AG04450 (cell line): ENCODE results near the gene ICE2. TPM values are rescaled to one million over a fixed set of nuclear protein-coding genes. Genes with fewer than 3 reads are reported as not detected.
"Not testable (repeated sequence)": the region's sequence is repeated elsewhere in the genome, so short reads cannot be mapped to it uniquely, and the experiment has no call there.

Source experiments
- CTCF ChIA-PET: fragments of 300-600, 350-600 bp; formaldehyde crosslinking; extraction: SDS; loops from one replicate; lab custom pipeline; 2022; ENCODE audit warnings: antibody characterized with exemption, inconsistent platforms; lab: Charles Lee
- POLR2A ChIA-PET: fragments of 350-600 bp; formaldehyde crosslinking; extraction: SDS; loops from one replicate; lab custom pipeline; 2021; ENCODE audit warnings: antibody characterized with exemption, inconsistent platforms; lab: Yijun Ruan, JAX
- DNase-seq: peaks from one replicate; pipeline ENCODE4 v3.0.0-alpha.2; 2011; ENCODE audit warnings: low read depth, low spot score
- H3K27ac ChIP-seq: one replicate; pipeline ENCODE4 v1.5.1; 2012; ENCODE audit warnings: low read depth, low read length, control low read depth
- H3K27me3 ChIP-seq: one replicate; pipeline ENCODE4 v1.6.0; 2012; ENCODE audit warnings: low read length; ENCODE audit not compliant: control insufficient read depth, insufficient read depth
- H3K4me3 ChIP-seq: 2 replicates; pipeline ENCODE4 v1.5.1; 2011; ENCODE audit warnings: mild to moderate bottlenecking, low read depth, low read length, control low read depth
- H3K9me3 ChIP-seq: 2 replicates; pipeline ENCODE4 v1.5.1; 2012; ENCODE audit warnings: low read length; ENCODE audit not compliant: control insufficient read depth, insufficient read depth
- polyA plus RNA-seq: library from polyadenylated mRNA; depleted of rRNA; stranded (reverse); fragments of >200 nt; gene quantifications from 2 replicates; pipeline ENCODE4 v1.2.3, GENCODE V29; 2011
- TF ChIP-seq, protein P1 (sequence below): IDR thresholded peaks from 2 replicates; pipeline ENCODE4 v1.5.1; 2011; ENCODE audit warnings: low read depth, low read length, control low read depth, inconsistent platforms

ICE2 gene
- polyA plus RNA-seq, 1 experiment, result 29.3 TPM

DNA sequence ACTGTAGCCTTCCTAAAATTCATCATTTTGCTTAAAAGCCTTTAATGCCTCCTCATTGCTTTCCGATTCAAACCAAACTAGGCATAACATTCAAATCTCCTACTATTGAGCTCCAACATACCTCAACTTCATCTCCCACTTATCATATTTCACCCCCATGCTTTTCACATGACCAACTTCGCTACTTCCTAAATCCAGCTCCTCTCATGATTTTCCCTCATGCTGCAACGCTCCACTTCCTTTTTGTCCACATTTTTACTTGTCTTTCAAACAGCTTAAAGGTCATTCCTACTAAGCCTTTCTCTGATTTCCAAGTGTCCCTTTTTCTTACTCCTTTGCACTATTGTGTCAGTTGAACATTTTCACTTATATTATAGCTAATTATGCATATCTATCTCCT is 60.8 kb downstream of the ICE2 start:
- DNase-seq, result no peak
- TF ChIP-seq, protein P1, sequence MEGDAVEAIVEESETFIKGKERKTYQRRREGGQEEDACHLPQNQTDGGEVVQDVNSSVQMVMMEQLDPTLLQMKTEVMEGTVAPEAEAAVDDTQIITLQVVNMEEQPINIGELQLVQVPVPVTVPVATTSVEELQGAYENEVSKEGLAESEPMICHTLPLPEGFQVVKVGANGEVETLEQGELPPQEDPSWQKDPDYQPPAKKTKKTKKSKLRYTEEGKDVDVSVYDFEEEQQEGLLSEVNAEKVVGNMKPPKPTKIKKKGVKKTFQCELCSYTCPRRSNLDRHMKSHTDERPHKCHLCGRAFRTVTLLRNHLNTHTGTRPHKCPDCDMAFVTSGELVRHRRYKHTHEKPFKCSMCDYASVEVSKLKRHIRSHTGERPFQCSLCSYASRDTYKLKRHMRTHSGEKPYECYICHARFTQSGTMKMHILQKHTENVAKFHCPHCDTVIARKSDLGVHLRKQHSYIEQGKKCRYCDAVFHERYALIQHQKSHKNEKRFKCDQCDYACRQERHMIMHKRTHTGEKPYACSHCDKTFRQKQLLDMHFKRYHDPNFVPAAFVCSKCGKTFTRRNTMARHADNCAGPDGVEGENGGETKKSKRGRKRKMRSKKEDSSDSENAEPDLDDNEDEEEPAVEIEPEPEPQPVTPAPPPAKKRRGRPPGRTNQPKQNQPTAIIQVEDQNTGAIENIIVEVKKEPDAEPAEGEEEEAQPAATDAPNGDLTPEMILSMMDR, result no peak
- Histone ChIP-seq H3K9me3 (no peaks in the 10 kb centered on the region), H3K27me3 (no peaks in the 10 kb centered on the region), H3K4me3 (no peak overlapping the region), H3K27ac (no peak overlapping the region)
- ChIA-PET CTCF (interaction anchor here (1.0 kb wide), 1 partner anchor 91 kb away, joined by 3 read pairs; no protein-coding TSS in a partner anchor), POLR2A (no interaction called here)

DNA sequence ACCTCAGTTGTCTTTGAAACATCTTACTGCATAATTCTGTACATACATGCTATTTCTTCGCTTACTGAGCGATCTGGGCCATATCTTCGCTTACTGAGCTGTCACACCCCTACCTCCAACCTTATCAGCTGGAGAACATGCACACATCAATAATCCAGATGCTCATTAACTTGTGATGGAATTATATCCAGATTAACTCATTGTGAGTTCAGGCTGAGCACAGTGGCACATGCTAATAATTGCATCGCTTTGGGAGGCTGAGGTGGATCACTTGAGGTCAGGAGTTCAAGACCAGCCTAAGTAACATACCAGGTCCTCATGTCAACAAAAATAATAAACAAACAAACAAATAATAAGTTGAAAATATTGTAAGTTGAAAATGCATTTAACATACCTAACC is 61.8 kb downstream of the ICE2 start:
- DNase-seq, result no peak
- POLR2A ChIA-PET, result no interaction called here
- TF ChIP-seq, protein P1, result no peak
- no peaks in the 10 kb centered on the region for H3K27me3 ChIP-seq
- no peak overlapping the region for H3K27ac ChIP-seq
- CTCF ChIA-PET, result no interaction called here
- no peak overlapping the region for H3K4me3 ChIP-seq
- H3K9me3 ChIP-seq, result no peaks in the 10 kb centered on the region

DNA sequence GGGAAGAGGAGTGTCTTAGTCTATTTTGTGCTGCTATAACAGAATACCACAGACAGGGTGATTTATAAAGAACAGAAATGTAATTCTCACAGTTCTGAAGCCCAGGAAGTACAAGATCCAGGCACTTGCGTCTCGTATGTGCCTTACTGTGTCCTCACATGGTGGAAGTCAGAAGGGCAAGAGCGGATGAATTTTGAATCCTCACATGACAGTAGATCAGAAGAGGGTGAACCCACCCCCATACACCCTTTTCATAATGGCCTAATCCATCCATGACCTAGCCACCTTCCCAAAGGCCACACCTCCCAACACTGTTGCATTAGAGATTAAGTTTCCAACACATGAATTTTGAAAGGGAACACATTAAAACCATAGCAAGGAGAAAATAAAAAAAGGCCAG is 62.5 kb downstream of the ICE2 start:
- TF ChIP-seq, protein P1, result no peak
- H3K9me3 ChIP-seq, result no peaks in the 10 kb centered on the region
- no peaks in the 10 kb centered on the region for H3K27me3 ChIP-seq
- no peak for DNase-seq
- no peak overlapping the region for H3K4me3 ChIP-seq
- CTCF ChIA-PET, result no interaction called here
- no peak overlapping the region for H3K27ac ChIP-seq
- POLR2A ChIA-PET, result no interaction called here

DNA sequence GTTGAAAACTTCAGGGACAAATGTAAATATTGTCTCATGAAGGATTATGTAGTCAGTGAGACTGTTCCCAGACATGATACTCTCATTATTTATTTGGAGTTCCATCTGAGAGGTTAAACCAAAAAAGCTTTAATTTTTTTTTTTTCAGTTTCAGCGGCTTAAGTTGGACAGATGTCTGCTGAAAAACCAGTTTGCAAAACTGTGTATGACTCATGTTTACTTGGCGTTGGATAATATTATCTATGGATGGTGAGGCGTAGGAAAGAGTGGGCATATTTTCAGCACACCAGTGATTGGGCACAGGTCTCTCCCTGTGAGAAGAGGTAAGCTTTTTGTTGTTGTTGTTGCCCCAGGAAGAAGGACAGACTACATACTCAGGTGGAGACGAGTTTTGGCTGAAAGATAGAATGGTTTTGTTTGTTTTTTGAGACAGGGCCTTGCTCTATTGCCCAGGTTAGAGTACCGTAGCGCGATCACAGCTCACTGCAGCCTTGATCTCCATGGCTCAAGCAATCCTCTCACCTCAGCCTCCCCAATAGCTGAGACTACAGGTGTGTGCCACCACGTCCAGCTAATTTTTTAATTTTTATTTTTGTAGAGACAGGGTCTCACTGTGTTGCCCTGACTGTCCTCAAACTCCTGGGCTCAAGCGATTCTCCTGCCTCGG is 64.8 kb downstream of the ICE2 start:
- Histone ChIP-seq H3K4me3 (no peak overlapping the region), H3K9me3 (no peaks in the 10 kb centered on the region), H3K27me3 (no peaks in the 10 kb centered on the region), H3K27ac (no peak overlapping the region)
- TF ChIP-seq, protein P1, result no peak
- no peak for DNase-seq
- ChIA-PET CTCF (no interaction called here), POLR2A (interaction anchor here (1.1 to 1.2 kb wide), 2 partner anchors 12 to 16 kb away, joined by 3 to 5 read pairs; partner anchors contain the start of gene ANXA2)

DNA sequence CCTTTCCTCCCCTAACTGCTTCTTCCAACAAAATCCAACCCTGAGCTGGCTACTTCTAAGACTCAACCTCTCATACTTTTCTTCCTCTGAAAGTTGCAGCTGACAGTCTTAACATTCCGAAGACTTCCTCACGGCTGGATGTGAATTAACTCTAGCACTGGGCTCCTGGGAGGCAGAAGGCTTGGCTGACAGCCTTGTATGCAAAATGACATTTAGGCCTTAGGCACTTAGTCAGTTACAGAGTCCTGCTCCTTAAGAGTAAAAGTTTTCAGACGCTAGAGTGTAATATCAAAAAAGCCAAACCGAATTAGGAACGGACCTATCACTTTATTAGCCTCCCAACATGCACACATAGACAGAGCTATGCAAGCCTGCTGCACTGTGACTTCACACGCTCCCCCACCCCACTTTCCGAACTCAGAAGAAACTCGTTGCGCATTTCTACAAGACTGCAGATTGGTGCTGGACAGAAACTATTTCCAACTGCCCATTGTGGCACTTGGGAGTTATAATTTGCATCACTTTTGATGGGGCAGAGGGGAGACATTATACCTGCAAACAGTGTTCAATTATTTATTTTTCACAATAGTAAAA is 65.6 kb downstream of the ICE2 start:
- ChIA-PET CTCF (no interaction called here), POLR2A (interaction anchor here (1.1 kb wide), 1 partner anchor 11 kb away, joined by 3 read pairs; no protein-coding TSS in a partner anchor)
- H3K27me3 ChIP-seq, result no peaks in the 10 kb centered on the region
- no peak for DNase-seq
- no peak overlapping the region for H3K4me3 ChIP-seq
- no peaks in the 10 kb centered on the region for H3K9me3 ChIP-seq
- TF ChIP-seq, protein P1, result no peak
- no peak overlapping the region for H3K27ac ChIP-seq

DNA sequence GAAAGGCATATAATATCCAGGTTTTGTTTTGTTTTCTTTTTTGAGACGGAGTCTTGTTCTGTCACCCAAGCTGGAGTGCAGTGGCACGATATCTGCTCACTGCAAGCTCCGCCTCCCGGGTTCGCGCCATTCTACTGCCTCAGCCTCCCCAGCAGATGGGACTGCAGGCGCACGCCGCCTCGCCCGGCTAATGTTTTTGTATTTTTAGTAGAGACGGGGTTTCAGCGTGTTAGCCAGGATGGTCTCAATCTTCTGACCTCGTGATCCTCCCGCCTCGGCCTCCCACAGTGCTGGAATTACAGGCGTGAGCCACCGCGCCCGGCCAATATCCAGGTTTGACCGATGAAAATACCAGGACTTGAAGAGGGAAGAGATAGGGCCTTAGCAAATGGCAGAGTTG is 66.1 kb downstream of the ICE2 start:
- ChIA-PET CTCF (interaction anchor here (0.6 kb wide), 2 partner anchors 66 to 107 kb away, joined by 3 read pairs; no protein-coding TSS in a partner anchor), POLR2A (interaction anchor here (1.1 kb wide), 1 partner anchor 10 kb away, joined by 3 read pairs; no protein-coding TSS in a partner anchor)
- DNase-seq, H3K4me3 ChIP-seq, H3K27me3 ChIP-seq, H3K9me3 ChIP-seq, H3K27ac ChIP-seq: not testable (repeated sequence)
